GM18499 (cell line): ENCODE results near the gene ZC3H7B.

Experiments used
- ATAC-seq: cut with Tn5 transposase; IDR thresholded peaks from one replicate; pipeline ENCODE4 v1.9.1; 2021; ENCODE audit warnings: moderate number of reproducible peaks; ENCODE audit not compliant: insufficient read depth, unreplicated experiment

ZC3H7B gene

DNA sequence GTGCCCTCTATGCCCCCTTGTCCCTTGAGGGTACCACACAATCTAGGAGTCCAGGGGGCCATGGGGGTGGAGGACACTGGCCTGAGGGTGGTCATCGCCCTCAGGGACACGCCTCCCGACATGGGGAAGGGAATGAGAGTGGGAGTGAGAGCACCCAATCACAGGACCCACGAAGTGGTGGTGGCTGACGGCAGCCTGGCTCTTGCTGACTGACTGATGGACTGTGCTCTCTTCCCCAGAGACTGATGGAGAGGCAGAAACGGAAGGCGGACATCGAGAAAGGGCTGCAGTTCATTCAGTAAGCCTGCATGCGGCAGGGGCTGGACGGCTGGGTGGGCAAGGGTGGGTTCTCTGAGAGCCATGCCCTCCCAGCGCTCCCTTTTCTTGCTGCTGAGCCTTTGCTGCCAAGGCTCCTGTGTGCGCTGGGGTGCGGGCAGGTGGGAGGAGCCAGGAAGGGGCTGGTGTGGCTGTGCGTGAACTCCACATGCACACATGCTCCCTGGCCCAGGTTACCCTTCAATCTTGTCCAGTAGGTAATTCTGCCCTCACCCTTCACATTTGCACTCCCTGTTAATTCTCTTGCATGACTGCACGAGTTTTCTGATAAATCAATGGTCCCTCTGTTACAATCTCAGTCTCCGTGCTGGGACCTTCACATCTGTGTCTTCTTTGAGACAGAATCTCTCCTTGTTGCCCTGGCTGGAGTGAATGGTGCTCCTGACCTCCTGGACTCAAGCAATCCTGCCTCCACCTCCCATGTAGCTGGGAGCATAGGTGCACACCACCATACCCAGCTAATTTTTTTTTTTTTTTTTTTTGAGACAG, 19.3 kb downstream of the ZC3H7B start:
- no peak for ATAC-seq

DNA sequence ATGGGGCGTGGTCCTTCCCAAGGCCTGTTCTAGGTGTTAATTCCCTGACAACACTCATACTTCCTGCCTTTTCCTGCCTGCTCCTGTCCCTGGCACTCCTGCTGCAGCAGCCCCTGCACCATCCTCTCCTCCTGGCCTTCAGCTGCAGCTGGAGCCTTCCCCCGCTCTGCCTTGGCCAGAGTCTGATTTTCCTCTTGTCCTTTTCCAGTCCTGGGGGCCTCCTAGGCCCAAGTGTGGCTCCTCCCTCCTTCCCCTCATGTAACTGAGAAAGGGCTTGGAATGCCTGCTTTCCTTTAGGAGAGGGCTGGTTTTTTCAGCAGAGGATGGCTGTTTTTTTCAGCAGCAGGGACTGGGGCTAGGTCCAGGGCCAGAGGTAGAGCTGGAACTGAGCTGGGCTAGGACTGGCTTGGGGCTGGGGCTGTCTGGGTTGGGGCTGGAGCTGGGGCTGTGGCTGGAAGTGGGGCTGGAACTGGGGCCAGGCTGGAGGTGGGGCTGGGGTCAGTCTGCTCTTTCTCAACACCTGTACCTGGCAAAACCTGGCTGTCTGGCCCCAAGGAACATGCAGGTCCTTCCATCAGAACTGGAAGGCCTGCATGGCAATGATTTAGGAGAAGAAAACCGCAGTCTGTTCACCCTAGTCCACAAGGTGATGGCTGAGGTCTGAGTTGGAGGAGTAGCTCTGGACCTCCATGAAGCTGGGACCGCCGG, 23.6 kb downstream of the ZC3H7B start:
- no peak for ATAC-seq

DNA sequence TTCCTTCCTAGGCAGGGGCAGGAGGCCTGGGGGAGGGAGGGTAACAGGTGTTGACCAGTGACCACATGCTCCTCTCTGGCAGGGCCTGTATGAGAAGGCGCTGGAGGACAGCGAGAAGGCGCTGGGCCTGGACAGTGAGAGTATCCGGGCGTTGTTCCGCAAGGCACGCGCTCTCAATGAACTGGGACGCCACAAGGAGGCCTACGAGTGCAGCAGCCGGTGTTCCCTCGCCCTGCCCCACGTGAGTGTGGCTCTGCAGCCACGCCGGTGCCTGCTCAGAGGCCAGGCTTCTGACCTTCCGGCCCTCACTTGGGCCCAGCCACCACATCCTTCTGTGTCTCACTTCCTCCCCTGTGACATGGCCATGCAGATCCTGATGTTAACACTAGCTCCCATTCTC, 25.8 kb downstream of the ZC3H7B start:
- no peak for ATAC-seq

DNA sequence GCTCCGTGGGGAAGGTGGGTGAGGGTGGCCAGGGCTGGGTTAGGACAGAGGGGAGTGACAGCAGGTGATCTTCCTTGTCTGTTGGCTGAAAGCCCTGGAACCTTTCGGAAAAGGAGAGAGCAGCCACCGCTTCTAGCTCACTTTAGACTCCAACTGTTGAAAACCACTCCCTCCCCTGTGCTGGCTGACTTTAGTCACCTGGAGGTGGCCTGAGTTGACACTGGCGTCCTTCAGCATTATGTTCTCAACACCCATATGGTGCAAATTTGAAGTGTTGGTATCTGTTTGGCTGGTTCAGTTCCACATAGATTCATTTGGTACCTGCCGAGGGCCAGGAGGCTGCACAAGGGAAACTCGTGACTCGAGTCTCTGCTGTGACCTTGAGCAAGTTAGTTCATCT, 28.8 kb downstream of the ZC3H7B start:
- ATAC-seq, result no peak

DNA sequence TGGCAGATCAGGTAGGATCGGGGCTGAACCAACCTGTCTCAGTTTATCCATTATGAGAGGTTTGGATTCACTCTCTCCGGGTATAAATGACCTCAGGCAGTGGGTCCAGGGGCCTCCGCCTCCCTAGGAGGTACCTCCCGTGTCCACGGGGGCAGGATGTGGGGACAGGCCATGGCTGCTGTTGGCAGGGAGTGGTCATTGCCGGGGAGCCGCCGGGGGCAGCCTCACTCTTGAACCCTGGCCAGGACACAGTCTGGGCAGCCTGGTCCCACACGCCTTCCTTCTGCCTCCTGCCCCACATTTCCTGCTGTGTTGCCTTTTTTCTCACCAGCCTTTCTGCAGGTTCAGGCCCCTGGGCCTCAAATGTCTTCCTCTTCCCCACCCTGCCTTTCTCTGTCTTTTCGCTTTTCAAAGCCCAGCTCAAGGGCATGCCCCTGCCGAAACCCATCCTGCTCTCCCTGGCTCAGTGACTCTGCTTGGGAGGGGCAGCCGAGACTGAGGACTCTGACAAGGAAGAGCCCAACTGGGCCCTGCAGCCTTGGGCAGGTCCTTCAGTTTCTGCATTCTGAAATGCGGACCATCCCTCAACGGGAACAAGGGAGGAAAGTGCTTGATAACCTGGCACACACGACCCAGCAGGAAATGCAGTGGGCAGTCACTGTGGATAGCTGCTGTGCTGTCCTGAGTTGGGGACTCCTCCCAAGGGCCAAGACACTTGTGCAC, 31.1 kb downstream of the ZC3H7B start:
- ATAC-seq, result no peak

DNA sequence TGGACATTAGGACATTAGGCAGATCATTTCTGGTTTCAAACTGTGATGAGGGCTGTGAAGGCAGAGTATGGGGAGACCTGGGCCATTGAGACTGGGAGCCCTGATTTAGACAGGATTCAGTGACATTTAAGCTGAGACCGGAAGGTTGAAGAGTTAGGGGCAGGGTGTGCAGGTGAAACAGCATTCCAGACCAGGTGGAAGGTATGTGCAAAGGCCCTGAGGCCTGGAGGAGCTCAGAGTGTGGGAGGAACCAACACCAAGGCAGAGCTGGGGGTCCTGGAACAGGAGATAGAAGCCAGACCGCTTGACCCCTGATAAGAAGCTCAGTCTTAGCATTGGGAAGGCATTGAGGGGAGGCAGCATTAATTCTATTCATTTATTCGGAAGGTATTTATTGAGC, 32.5 kb downstream of the ZC3H7B start:
- no peak for ATAC-seq

DNA sequence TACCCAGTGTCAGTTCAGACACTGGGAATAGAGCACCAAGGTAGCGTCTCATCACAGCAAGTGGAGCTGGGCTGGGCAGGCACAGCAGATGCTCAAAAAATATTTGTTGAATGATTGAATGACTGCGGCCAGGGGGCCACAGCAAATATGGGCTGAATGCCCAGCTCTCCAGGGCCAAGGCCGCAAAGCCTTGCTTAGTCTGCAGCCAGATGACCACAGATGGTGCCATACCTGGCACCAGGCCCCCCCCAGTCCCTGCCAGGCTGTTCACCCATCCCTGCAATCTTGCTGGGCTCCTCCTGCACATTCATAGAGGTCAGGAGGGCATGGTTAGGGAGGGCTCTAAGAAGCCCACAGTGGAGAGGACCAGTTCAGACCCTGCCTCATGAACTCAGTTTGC, 32.9 kb downstream of the ZC3H7B start:
- no peak for ATAC-seq

DNA sequence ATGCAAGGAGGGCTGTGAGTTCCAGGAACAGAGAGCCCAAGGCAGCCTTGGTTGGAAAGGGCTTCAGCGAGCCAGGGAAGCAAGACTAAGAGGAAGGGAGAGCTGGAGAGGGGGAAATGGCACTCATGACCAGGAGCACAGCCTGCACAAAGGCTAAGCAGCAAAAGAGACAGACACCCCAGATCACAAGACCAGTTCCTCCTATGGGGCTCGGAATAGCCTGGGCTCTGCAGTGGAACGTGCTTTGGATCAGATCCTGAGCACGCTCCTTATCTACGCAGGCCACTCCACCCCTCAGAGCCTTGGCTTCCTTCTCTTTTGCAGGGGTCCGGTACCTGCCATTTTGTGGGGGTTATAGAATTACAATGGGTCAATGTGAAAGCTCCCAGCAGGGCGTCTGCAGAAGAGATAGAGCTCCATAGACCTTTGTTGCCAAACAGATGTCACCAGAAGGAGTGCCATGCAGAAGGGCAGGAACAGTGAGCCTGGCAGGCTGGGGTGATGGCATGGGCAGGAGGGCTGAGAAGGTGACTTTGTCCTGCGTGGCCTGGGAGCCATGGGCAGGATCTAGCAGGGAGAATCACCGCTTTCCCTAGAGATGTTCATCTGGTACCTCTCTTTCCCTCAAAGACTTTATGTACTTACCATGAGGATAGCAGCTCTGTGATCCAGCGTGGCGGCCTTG, 33.8 kb downstream of the ZC3H7B start:
- ATAC-seq, result no peak

DNA sequence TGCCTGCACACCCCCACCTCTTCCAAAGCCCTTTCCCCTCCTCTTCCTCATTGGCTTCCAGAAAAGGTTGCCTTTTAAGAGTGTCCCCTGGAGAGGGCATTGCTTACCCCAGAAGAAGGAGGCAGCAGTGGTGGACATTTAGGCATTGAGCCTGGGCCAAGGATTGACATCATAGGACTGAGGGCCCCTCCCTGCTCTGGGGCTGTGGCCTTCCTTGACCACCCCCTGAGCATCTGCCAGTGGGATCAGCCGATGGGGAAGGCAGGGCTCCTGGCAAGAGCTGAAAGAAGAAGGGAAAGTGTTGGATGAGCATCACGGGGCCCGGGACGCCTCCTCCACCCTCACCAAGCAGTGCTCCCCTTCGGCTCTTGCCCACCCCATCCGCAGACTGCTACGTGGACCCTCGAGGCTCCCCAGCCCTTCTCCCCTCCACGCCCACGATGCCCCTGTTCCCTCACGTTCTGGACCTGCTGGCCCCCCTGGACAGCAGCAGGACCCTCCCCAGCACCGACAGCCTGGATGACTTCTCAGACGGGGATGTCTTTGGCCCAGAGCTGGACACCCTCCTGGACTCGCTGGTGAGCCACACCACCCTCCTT, 37.4 kb downstream of the ZC3H7B start:
- no peak for ATAC-seq

DNA sequence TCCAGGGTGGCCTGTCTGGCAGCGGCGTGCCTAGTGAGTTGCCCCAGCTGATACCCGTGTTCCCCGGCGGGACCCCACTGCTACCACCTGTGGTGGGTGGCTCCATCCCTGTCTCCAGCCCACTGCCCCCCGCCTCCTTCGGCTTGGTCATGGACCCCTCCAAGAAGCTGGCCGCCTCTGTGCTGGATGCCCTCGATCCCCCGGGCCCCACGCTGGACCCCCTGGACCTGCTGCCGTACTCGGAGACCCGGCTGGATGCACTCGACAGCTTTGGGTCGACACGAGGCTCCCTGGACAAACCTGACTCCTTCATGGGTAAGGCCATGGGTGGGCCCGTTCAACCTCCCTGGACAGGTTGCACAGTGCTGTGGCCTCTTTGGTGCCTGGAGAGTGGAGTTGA, 38.5 kb downstream of the ZC3H7B start:
- no peak for ATAC-seq

DNA sequence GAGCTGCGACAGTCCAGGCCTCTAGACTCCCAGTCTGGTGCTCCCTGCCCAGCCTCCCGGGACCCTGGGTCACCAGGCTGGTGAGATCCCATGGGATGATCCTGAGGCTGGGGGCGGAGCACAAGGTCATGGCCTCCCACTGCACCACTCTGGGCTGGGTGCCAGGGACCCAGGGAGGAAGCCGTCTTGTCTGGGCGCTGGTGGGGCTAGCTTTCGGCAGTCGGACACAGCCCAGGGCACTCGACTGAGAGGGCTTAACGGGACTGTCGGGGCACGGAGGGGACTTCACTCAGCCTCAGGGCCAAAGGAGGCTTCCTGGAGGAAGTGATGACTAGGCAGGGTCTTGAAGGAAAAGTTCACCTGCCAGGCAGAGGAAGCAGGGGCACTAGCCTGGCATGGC, 39.0 kb downstream of the ZC3H7B start:
- ATAC-seq, result no peak

DNA sequence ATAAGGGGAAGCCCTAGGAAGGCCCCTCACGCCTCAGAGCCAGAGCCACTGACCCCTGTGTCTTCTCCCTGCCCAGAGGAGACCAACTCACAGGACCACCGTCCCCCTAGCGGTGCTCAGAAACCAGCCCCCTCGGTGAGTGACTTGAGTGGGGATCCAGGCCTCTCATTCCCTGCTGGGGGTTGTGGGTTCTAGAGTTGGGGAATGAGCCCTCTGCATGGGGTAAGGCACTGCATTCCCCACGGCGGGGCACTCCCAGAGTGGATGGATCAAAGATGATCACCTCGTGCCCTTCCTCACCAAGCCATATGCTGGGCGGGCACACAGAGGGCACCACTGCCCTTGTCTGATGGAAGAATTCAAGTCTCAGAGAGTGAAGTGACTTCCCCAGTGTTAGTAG, 39.7 kb downstream of the ZC3H7B start:
- no peak for ATAC-seq

DNA sequence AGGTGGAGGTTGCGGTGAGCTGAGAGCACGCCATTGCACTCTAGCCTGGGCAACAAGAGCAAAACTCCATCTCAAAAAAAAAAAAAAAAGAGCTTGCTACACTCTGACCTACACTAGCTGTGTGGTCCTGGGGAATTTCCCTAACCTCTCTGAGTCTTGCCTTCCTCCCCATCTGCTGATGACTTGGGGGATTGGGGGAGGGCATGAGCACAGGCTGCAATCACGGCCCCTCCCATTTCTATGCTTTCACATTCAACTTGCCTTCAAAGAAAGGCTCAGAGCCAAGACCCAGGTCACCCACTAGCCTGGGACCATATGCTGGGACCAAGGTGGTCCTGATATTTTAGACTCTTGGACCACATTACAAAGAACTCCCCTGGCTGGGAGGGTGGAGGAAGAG, 40.7 kb downstream of the ZC3H7B start:
- no peak for ATAC-seq

DNA sequence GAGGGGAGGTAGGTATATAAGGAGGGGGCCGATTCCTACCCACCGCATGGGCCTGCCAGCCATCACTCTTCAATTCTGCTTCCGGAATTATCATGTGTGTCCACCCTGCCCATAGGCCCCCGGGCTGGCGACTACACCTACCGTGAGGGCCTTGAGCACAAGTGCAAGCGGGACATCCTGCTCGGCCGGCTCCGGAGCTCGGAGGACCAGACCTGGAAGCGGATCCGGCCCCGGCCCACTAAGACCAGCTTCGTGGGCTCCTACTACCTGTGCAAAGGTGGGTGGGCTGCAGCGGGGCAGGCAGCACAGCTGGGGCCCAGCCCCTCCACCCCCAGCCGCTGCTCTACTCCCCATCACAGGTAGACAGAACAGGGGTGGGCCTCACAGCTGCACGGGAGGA, 42.0 kb downstream of the ZC3H7B start:
- ATAC-seq, result no peak

DNA sequence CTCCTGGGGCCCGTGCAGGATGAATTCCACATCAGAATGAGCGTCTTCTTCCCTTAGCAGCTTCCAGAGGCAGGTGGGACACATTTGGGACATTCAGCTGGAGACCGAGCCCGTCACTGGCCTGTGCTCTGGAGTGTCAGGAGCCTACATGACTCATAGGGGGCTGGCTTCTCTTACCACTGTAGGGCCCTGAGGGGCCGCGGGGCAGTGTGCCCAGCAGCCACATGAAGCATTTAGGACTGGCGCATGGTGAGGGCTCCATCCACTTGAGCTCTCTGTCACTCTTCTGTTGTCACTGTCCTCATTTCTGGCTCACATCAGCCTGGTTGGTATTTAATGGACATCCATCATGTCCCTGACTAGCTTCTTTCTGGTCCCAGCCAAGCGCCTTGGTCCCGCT, 42.4 kb downstream of the ZC3H7B start:
- no peak for ATAC-seq

DNA sequence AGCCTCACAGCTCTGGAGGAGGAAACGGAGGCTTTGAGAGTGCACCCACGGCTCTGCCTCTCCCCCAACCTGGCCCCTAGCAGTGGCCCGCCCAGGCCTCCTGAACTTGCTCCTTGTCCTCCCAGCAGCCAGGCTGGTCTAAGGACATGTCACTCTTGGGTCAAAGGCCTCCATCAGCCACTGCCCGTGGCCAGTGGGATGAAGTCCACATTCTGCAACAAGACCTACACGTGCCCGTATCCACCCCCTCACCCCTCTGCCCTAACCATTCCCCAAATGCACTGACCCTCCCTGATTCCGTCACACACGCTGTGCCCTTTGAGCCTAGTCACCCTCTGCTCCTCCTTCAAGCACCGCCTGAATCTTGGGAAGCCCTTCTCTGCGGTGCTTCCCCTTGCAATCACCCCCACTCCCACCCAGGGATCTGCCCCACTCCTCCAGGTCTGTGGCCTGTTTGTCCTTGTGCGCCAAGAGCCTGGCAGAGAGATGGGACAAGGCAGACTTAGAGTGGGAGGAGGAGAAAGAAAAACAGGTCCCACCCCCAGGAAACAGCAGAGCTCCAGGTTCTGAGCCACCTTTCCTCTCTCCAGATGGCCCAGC, 43.0 kb downstream of the ZC3H7B start:
- ATAC-seq, result no peak

DNA sequence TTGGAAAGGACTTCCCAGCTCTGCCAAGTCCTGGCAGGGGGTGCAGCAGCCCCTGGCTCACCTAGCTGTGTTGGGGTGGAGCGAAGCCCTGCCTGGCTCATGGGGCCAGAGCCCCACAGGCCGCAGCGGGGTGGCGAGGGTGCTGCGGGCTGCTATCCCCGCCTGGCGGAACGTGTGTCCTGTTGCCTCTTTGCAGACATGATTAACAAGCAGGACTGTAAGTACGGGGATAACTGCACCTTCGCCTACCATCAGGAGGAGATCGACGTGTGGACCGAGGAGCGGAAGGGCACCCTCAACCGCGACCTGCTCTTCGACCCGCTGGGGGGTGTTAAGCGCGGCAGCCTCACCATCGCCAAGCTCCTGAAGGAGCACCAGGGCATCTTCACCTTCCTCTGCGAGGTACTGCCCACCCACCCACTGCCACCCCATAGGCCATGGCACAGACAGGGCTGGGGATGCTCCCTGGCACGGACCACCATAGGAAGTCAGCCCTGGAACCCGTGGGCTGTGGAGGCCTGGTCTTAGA, 44.5 kb downstream of the ZC3H7B start:
- ATAC-seq, result no peak

DNA sequence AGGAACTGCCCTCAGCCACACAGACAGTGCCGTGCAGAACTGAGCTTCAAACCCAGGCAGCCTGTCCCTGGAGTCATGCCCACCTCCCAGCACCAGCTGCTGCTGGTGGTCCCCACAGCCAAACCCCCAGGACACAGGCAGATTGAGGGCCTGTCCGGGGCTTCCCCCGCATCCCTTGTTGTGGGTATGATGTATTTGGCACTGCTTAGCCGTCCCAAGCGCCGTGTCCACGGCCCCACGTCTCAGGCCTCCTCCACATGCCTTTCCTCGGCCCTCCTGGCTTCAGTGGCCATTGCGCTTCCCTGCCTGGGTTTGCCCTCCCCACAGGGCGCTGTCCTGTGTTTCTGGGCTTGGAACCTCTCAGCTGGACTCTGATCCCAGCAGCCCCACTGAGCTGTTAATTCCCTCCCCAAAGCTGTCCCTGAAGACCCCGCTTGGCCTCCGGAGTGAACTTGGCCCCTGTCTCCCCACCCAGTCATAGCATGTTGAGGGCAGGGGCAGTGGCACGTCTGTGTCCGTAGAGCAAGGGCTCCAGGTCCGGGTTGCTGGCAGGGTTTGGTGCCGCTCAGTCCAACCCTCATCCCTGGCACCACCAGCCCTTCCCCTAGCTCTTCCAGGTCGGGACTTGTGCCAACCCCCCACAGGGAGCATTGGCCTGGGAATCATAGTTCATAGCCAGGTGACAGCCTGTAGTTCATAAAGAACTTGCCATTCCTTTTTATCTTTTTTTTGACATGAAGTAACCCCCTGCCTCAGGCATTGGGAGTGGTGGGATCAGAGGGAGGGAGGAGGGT, 45.9 kb downstream of the ZC3H7B start:
- ATAC-seq, result no peak

DNA sequence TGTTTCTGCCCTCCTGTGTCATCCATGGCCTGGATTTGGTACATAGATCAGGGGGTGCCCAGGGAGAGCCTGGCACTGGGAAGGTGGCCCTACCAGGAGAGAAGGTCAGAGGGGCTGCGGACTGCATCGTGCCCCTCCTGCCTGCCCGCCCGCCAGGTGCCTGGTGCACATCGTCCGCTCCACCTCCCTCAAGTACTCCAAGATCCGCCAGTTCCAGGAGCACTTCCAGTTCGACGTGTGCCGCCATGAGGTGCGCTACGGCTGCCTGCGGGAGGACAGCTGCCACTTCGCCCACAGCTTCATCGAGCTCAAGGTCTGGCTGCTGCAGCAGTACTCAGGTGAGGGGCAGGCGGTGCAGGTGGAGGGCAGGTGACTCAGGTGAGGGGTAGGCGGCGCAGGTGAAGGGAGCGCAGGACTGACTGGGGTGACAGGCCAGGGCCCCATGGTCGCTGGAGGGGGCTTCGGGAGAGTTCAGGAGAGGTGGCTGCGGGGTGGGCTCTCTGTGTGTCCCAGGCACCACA, 47.7 kb downstream of the ZC3H7B start:
- ATAC-seq, result no peak
